DND-41 (cell line): ENCODE results near the gene PLXDC1.
A peak's percentile ranks its signal among the peaks of the same experiment; 100 is the strongest.

ENCODE experiments used
- ATAC-seq: fragments of 200-7000 bp; cut with Tn5 transposase; 3 replicates; pipeline ENCODE4 v1.9.1; 2021; ENCODE audit warnings: low read depth; ENCODE audit not compliant: insufficient read depth
- DNase-seq: peaks from one replicate; pipeline ENCODE4 v3.0.0-alpha.2; 2020
- H2AFZ ChIP-seq: 2 replicates; pipeline ENCODE4 v1.6.0; 2012; ENCODE audit warnings: low read depth, low read length
- H3K27ac ChIP-seq: 2 replicates; pipeline ENCODE4 v1.5.1; 2012; ENCODE audit warnings: low read length, inconsistent platforms
- H3K27me3 ChIP-seq: fragments of 200-600 bp; sonication (generic); 2 replicates; pipeline ENCODE4 v1.6.0; 2012; ENCODE audit warnings: low read length, mild to moderate bottlenecking, inconsistent platforms; ENCODE audit not compliant: insufficient read depth, poor library complexity
- H3K36me3 ChIP-seq: 2 replicates; pipeline ENCODE4 v1.5.1; 2012; ENCODE audit warnings: low read length, inconsistent platforms; ENCODE audit not compliant: insufficient read depth
- H3K4me1 ChIP-seq: 2 replicates; pipeline ENCODE4 v1.5.1; 2012; ENCODE audit warnings: mild to moderate bottlenecking, low read length; ENCODE audit not compliant: insufficient read depth
- H3K4me2 ChIP-seq: 2 replicates; pipeline ENCODE4 v1.6.0; 2012; ENCODE audit warnings: mild to moderate bottlenecking, moderate library complexity, low read length, inconsistent platforms; ENCODE audit not compliant: insufficient read depth
- H3K4me3 ChIP-seq, 2 experiments: fragments of 200-600 bp in 1 of 2; shearing (Covaris generic) in 1 of 2; 2 replicates each; pipeline ENCODE4 v1.5.1; 2012 to 2016; ENCODE audit warnings: inconsistent platforms in 2 of 2, low read length in 2 of 2, mild to moderate bottlenecking in 2 of 2, low read depth in 1 of 2, moderate library complexity in 1 of 2
- H3K79me2 ChIP-seq: 2 replicates; pipeline ENCODE4 v1.6.0; 2012; ENCODE audit warnings: low read length, inconsistent platforms; ENCODE audit not compliant: insufficient read depth
- H3K9ac ChIP-seq: 2 replicates; pipeline ENCODE4 v1.6.0; 2012; ENCODE audit warnings: low read depth, mild to moderate bottlenecking, inconsistent platforms, low read length, moderate library complexity
- H3K9me3 ChIP-seq: 2 replicates; pipeline ENCODE4 v1.5.1; 2012; ENCODE audit warnings: low read length, moderate library complexity, mild to moderate bottlenecking, inconsistent platforms; ENCODE audit not compliant: insufficient read depth, severe bottlenecking
- H4K20me1 ChIP-seq: 2 replicates; pipeline ENCODE4 v1.6.0; 2012; ENCODE audit warnings: low read length; ENCODE audit not compliant: insufficient read depth
- EZH2 ChIP-seq: IDR thresholded peaks from 3 replicates; pipeline ENCODE4 v1.6.1; 2012; ENCODE audit warnings: borderline replicate concordance, low read depth, mild to moderate bottlenecking, moderate library complexity, low read length, inconsistent platforms; ENCODE audit not compliant: severe bottlenecking
- TF ChIP-seq, protein P1 (sequence below): IDR thresholded peaks from 2 replicates; pipeline ENCODE4 v1.5.1; 2012; ENCODE audit warnings: borderline replicate concordance, low read length, moderate library complexity, mild to moderate bottlenecking; ENCODE audit not compliant: poor library complexity, severe bottlenecking; ENCODE audit errors: extremely low read depth

The PLXDC1 gene

DNA sequence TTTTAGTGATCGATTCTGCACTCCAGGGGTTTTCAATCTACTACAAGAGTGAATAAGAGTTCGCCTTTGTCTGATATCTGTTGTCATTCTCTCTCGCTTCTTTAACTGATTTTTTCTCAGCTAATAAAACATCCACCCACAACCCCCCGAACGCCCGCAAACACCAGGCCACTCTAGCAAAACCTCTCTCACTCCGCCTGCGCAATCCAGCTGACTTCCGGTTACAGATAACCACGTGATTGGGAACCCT is 48.3 kb upstream of the PLXDC1 start:
- peaks cover 61% of the 10 kb centered on the region for H3K79me2 ChIP-seq
- TF ChIP-seq, protein P1, sequence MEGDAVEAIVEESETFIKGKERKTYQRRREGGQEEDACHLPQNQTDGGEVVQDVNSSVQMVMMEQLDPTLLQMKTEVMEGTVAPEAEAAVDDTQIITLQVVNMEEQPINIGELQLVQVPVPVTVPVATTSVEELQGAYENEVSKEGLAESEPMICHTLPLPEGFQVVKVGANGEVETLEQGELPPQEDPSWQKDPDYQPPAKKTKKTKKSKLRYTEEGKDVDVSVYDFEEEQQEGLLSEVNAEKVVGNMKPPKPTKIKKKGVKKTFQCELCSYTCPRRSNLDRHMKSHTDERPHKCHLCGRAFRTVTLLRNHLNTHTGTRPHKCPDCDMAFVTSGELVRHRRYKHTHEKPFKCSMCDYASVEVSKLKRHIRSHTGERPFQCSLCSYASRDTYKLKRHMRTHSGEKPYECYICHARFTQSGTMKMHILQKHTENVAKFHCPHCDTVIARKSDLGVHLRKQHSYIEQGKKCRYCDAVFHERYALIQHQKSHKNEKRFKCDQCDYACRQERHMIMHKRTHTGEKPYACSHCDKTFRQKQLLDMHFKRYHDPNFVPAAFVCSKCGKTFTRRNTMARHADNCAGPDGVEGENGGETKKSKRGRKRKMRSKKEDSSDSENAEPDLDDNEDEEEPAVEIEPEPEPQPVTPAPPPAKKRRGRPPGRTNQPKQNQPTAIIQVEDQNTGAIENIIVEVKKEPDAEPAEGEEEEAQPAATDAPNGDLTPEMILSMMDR, result no peak
- TF ChIP-seq EZH2, result no peak
- H3K9ac ChIP-seq, result peak overlapping the region; percentile 79
- H3K36me3 ChIP-seq, result peaks cover 47% of the 10 kb centered on the region
- peaks cover 64% of the 10 kb centered on the region for H3K4me1 ChIP-seq
- peak; percentile 91 for DNase-seq
- H4K20me1 ChIP-seq, result peaks cover 51% of the 10 kb centered on the region
- peak; percentile 61 for ATAC-seq
- no peaks in the 10 kb centered on the region for H3K9me3 ChIP-seq
- H3K4me2 ChIP-seq, result peak overlapping the region; percentile 98
- H3K27me3 ChIP-seq, result no peaks in the 10 kb centered on the region
- H3K27ac ChIP-seq, result peak overlapping the region; percentile 99
- peak overlapping the region; percentile 87 for H2AFZ ChIP-seq
- peak overlapping the region; percentile 88 to 97; a peak in 3 of 4 replicates for H3K4me3 ChIP-seq

DNA sequence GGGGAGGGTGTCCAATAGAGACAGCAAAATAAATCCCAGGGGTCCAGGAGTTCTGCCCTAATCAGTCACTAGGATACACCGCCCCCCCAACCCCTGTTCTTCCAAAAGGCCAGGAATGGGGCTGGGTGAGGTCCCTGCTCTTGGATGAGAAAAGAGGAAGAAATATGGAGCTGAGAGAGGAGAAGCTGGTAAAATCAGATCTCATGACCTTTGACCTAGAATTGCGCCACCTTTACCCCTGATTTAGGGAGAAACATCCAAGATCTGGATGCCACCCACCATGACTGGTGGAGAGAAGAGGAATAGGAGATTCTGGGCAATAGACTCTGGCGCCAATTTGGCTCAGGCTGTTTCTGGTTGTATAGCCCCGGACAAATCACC is 46.7 kb upstream of the PLXDC1 start:
- Histone ChIP-seq H3K4me1 (peaks cover 73% of the 10 kb centered on the region), H3K4me3 (peak overlapping the region; percentile 79 to 88), H3K79me2 (peaks cover 72% of the 10 kb centered on the region), H3K9ac (peak overlapping the region; percentile 93), H3K9me3 (no peaks in the 10 kb centered on the region), H2AFZ (peak overlapping the region; percentile 82), H3K27me3 (no peaks in the 10 kb centered on the region), H3K36me3 (peaks cover 47% of the 10 kb centered on the region), H3K27ac (peak overlapping the region; percentile 99), H3K4me2 (peak overlapping the region; percentile 98), H4K20me1 (peaks cover 48% of the 10 kb centered on the region)
- no peak for ATAC-seq
- TF ChIP-seq, protein P1, result no peak
- no peak for TF ChIP-seq EZH2
- no peak for DNase-seq

DNA sequence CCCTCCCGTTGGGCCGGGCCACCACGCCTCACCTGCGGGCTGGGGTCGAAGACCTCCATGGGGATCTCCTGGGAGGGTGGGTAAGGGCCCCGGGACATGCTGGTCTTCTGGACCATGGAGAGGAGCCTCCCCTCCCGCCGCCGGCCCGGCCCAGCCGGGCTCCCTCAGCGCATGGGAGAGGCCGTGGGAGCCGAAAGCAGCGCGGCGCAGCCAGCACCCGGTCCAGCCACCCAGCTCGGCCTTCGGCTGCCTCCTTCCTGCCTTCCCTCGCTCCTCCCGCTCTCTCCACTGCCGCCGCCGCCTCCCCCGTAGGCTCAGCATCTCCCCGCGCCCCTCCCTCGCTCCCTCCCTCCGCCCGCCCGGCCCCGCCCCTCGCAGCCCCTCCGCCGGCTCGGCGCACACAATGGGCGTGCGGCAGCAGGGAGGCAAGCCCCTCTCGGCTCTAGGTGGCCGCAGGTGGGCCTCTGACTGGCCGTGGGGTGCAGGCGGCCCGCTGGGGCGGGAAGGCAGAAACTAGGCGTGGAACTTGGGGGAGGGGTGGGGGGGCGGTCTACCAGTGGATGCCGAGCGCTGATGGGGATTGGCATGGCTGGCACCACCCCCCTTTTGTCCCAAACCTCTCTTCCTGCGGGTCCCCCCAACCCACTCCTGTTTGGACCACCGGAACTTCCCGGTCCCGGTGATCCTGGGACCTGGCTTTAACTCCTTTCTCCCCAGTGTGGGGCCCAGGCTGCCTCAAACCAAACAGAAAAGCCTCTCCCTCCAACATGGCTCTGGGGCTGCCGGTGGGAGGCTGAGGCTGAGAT is 46.1 kb upstream of the PLXDC1 start, which contains the start of gene CACNB1:
Gene CACNB1 (minus strand): TSS at position 290 of the 806 bp plus-strand sequence. CDS start 174 bp downstream, at position 116.
- H3K4me3 ChIP-seq, result peak within 1 kb of the TSS; percentile 79 to 88
- peaks cover 71% of the 10 kb centered on the region for H3K79me2 ChIP-seq
- H2AFZ ChIP-seq, result peak within 1 kb of the TSS; percentile 83
- DNase-seq, result peak; percentile 88
- peak within 1 kb of the TSS; percentile 98 for H3K4me2 ChIP-seq
- H4K20me1 ChIP-seq, result peaks cover 44% of the 10 kb centered on the region
- no peak for TF ChIP-seq EZH2
- TF ChIP-seq, protein P1, result no peak
- H3K9ac ChIP-seq, result peak within 1 kb of the TSS; percentile 93
- peak within 1 kb of the TSS; percentile 99 for H3K27ac ChIP-seq
- H3K9me3 ChIP-seq, result no peaks in the 10 kb centered on the region
- H3K36me3 ChIP-seq, result peaks cover 47% of the 10 kb centered on the region
- H3K4me1 ChIP-seq, result peaks cover 74% of the 10 kb centered on the region
- peak; percentile 80 for ATAC-seq
- H3K27me3 ChIP-seq, result no peaks in the 10 kb centered on the region
